GM12892 (cell line): ENCODE results near the gene AKR1E2.

Source experiments
- POLR2A ChIP-seq: IDR thresholded peaks from 2 replicates; pipeline ENCODE4 v1.6.1; 2011; ENCODE audit warnings: low read depth, low read length, control low read depth
- POLR2AphosphoS5 ChIP-seq: IDR thresholded peaks from 2 replicates; pipeline ENCODE4 v1.6.1; 2011; ENCODE audit warnings: low read depth, low read length, control low read depth
- TAF1 ChIP-seq: IDR thresholded peaks from 2 replicates; pipeline ENCODE4 v1.6.1; 2011; ENCODE audit warnings: low read depth, mild to moderate bottlenecking, control low read depth, low read length, borderline replicate concordance

GRCh38 chr10:4776234-4776638 is 49.8 kb upstream of the AKR1E2 start:
- TF ChIP-seq POLR2A (no peak), POLR2AphosphoS5 (no peak), TAF1 (no peak)
